Esophagus squamous epithelium (tissue), 5 donors: ENCODE data around the gene MTNR1B. TPM values are rescaled to one million over a fixed set of nuclear protein-coding genes. Genes with fewer than 3 reads are reported as not detected.
A peak's percentile ranks its signal among the peaks of the same experiment; 100 is the strongest.

Experiments used
- DNase-seq: peaks from one replicate; lab custom pipeline; 2025; lab: John Stamatoyannopoulos, UW
- H3K27ac ChIP-seq, 4 donors: fragments of 200-600 bp; sonication (generic); one replicate each; pipeline ENCODE4 v1.5.1; 2016 to 2019; ENCODE audit warnings: mild to moderate bottlenecking in 1 of 4
- H3K27me3 ChIP-seq, 4 donors: fragments of 200-600 bp; sonication (generic); 1 replicate in 3 of 4; 2 replicates in 1 of 4; pipeline versions ENCODE4 v1.5.1 to v1.6.0; 2017 to 2021; ENCODE audit warnings: antibody characterized with exemption in 1 of 4
- H3K36me3 ChIP-seq, 3 donors: fragments of 200-600 bp; sonication (generic); one replicate each; pipeline ENCODE4 v1.5.1; 2016 to 2019
- H3K4me1 ChIP-seq, 3 donors: fragments of 200-600 bp; sonication (generic); one replicate each; pipeline ENCODE4 v1.5.1; 2017 to 2019
- H3K4me3 ChIP-seq, 4 donors: fragments of 200-600 bp; sonication (generic); 1 replicate in 3 of 4; 2 replicates in 1 of 4; pipeline ENCODE4 v1.5.1; 2016 to 2019; ENCODE audit warnings: mild to moderate bottlenecking in 2 of 4, moderate library complexity in 1 of 4
- H3K9me3 ChIP-seq, 3 donors: fragments of 200-600 bp; sonication (generic); one replicate each; pipeline ENCODE4 v1.5.1; 2016 to 2019
- POLR2A ChIP-seq, 4 donors: fragments of 450-650 bp; IDR thresholded peaks; one replicate each; pipeline ENCODE4 v1.6.1; 2017; ENCODE audit warnings: antibody characterized with exemption in 4 of 4, mild to moderate bottlenecking in 4 of 4, moderate library complexity in 3 of 4
- WGBS, 2 donors: methylation state at CpG; one replicate each; pipeline ENCODE4 v1.1.5; 2018; 5-methylcytosine and 5-hydroxymethylcytosine counted together
- intact Hi-C: fragments of 100-400 bp; cut with DNase I; formaldehyde crosslinking; loops from one replicate; pipeline ENCODE4 v1.15.0; 2022
- total RNA-seq, 4 donors: library from RNA; depleted of rRNA; stranded (reverse); fragments of >200 nt; gene quantifications; one replicate each; pipeline ENCODE4 v1.1.0, GENCODE V29; 2016
- TF ChIP-seq, protein P1 (sequence below), 6 experiments: fragments of 450-650 bp in 4 of 6; fragments of 200-600 bp in 2 of 6; sonication (generic) in 2 of 6; IDR thresholded peaks; one replicate each; pipeline ENCODE4 v1.5.1; 2016 to 2019; ENCODE audit warnings: antibody characterized with exemption in 6 of 6, mild to moderate bottlenecking in 4 of 6, moderate library complexity in 4 of 6
- donor health status: DM: yes; HTN: yes; CAD: no.

MTNR1B gene
- total RNA-seq, 4 donors from 2014 or later: not detected

DNA sequence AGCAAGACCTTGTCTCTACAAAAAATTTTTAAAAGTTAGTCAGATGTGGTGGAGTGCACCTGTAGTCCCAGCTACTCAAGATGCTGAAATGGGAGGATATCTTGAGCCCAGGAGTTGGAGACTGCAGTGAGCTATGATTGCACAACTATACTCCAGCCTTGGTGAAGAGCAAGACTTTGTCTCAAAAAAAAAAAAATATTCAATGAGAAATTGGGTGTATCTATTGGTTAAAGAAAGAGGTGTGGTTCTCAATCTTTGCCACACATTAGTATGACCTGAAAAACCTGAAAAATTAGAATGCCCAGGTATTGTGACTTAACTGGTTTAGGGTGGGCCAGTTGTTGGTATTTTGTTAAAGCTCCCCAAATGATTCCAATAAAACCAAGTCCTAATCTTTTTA, 32.4 kb downstream of the MTNR1B start:
- intact Hi-C loops: no loop called here
- Histone ChIP-seq H3K27me3 (no peaks in the 10 kb centered on the region), H3K9me3 (no peaks in the 10 kb centered on the region), H3K27ac (peak overlapping the region in 3 of 4 donors; percentile 31 to 56 (median 36)), H3K36me3 (no peaks in the 10 kb centered on the region), H3K4me1 (peaks cover 0 to 17% (median 0%) of the 10 kb centered on the region in 3 donors), H3K4me3 (no peak overlapping the region)
- DNase-seq: no peak
- TF ChIP-seq, protein P1, sequence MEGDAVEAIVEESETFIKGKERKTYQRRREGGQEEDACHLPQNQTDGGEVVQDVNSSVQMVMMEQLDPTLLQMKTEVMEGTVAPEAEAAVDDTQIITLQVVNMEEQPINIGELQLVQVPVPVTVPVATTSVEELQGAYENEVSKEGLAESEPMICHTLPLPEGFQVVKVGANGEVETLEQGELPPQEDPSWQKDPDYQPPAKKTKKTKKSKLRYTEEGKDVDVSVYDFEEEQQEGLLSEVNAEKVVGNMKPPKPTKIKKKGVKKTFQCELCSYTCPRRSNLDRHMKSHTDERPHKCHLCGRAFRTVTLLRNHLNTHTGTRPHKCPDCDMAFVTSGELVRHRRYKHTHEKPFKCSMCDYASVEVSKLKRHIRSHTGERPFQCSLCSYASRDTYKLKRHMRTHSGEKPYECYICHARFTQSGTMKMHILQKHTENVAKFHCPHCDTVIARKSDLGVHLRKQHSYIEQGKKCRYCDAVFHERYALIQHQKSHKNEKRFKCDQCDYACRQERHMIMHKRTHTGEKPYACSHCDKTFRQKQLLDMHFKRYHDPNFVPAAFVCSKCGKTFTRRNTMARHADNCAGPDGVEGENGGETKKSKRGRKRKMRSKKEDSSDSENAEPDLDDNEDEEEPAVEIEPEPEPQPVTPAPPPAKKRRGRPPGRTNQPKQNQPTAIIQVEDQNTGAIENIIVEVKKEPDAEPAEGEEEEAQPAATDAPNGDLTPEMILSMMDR (IDR thresholded peaks at IDR 0.05): no peak
- TF ChIP-seq POLR2A (IDR thresholded peaks at IDR 0.05): no peak

DNA sequence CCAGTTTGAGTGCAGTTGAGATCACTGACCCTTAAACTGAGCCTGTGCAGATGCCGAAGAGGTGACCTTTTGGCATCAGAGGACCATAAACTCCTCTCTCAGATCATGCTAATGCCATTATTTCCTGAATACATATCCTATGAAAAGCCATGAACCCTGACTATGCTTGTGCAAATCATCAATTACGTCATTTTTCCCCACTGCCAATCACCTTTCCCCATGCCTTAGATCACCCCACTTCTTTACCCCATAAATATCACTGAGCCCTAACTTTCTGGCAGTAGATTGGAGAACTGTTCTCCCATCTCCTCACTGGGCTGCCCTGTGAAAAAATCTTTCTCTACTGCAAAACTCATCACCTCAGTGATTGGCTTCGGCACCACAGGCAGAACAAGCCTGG, 32.9 kb downstream of the MTNR1B start:
- intact Hi-C loops: no loop called here
- Histone ChIP-seq H3K4me3 (no peak overlapping the region), H3K36me3 (no peaks in the 10 kb centered on the region), H3K9me3 (no peaks in the 10 kb centered on the region), H3K4me1 (peaks cover 0 to 17% (median 0%) of the 10 kb centered on the region in 3 donors), H3K27ac (peak overlapping the region in 3 of 4 donors; percentile 31 to 56 (median 36)), H3K27me3 (no peaks in the 10 kb centered on the region)
- no peak for DNase-seq
- WGBS, 2 donors: 66 to 74% methylated on average over 3 of the region's 3 CpGs
- no peak for TF ChIP-seq POLR2A (IDR thresholded peaks at IDR 0.05)
- TF ChIP-seq, protein P1 (IDR thresholded peaks at IDR 0.05): no peak

- DNase-seq: no peak
- Histone ChIP-seq H3K36me3 (no peaks in the 10 kb centered on the region), H3K4me3 (no peak overlapping the region), H3K27me3 (no peaks in the 10 kb centered on the region), H3K9me3 (no peaks in the 10 kb centered on the region), H3K4me1 (peaks cover 0 to 17% (median 0%) of the 10 kb centered on the region in 3 donors), H3K27ac (no peak overlapping the region)
- intact Hi-C loops: no loop called here
- no peak for TF ChIP-seq POLR2A (IDR thresholded peaks at IDR 0.05)
- WGBS, 2 donors: 13% methylated on average over 1 of the region's 1 CpG; no CpG with 5 or more reads in 1 of the 2 donors
Measured at GRCh38 chr11:93005239-93005638, 35.8 kb downstream of the MTNR1B start.

DNA sequence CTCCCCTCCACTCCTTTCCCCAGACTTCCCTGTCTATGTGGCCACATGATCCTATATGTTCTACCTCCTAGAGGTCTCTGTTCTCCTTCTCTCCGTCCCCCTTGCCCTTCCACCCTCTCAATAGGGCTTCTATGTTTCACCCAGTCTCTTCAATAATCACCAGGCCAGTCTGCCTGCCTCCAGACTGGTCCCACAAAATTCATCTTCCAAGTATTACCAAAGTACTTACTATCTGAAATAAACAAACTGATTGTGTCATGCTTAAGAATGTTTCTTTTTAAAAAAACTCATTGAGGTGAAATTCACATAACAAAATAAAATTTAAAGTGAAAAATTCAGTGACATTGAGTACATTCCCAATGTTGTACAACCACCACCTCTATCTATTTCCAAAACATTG, 44.2 kb downstream of the MTNR1B start:
- intact Hi-C loops: no loop called here
- Histone ChIP-seq H3K36me3 (no peaks in the 10 kb centered on the region), H3K27me3 (no peaks in the 10 kb centered on the region), H3K9me3 (no peaks in the 10 kb centered on the region), H3K4me1 (no peaks in the 10 kb centered on the region), H3K4me3 (no peak overlapping the region), H3K27ac (no peak overlapping the region)
- 43 to 81% methylated on average over 1 of the region's 1 CpG for WGBS, 2 donors
- no peak for TF ChIP-seq POLR2A (IDR thresholded peaks at IDR 0.05)
- TF ChIP-seq, protein P1 (IDR thresholded peaks at IDR 0.05): no peak
- DNase-seq: no peak

DNA sequence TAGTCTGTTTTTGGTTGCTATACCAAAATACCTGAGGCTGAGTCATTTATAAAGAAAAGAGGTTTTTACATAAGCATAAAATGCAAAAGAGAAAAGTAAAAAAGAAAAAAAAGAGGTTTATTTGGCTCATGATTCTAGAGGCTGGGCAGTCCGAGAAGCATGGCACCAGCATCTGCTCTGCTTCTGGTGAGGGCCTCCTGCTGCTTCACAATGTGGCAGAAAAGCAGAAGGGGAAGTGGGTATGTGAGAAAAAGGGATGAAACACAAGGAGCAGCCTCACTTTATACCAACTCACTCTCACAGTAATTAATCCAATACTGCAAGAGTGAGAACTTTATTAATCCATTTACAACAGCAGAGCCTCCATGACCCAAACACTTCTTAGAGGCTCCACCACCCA, 47.1 kb downstream of the MTNR1B start:
- intact Hi-C loops: no loop called here
- Histone ChIP-seq H3K4me1 (peaks cover 0 to 14% (median 0%) of the 10 kb centered on the region in 3 donors), H3K27me3 (no peaks in the 10 kb centered on the region), H3K4me3 (no peak overlapping the region), H3K36me3 (no peaks in the 10 kb centered on the region), H3K27ac (no peak overlapping the region), H3K9me3 (no peaks in the 10 kb centered on the region)
- no peak for DNase-seq
- no peak for TF ChIP-seq POLR2A (IDR thresholded peaks at IDR 0.05)
- TF ChIP-seq, protein P1 (IDR thresholded peaks at IDR 0.05): no peak
- WGBS, 2 donors: 64 to 72% methylated on average over 1 of the region's 1 CpG
